GM12874 (cell line): ENCODE data around the gene GOLGA8J.

Source experiments
- CTCF ChIP-seq: IDR thresholded peaks from 2 replicates; pipeline ENCODE4 v1.5.1; 2011; ENCODE audit warnings: low read depth, mild to moderate bottlenecking, control low read depth, low read length, moderate library complexity; ENCODE audit not compliant: insufficient read depth

Gene GOLGA8J

DNA sequence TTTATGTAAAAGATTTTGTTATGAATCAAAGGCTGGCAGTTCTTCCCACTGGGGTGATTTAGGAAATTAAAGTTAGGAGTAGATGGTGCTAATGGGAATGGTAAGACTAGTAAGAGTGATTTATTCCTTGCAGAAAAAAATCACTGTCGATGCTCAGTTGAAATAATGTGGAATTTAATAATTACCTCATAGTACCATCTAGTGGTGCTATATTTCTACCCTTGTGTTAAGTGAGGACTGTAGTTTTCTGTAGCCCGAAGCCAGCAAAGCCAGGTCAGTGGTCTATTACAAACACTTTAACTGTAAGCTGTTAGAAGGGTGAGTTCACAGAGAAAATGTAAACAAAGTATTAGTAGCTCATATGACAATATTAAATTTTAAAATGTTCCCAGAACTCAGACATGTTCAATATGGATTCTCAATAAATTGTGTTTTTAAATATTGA is 39.5 kb upstream of the GOLGA8J start:
- TF ChIP-seq CTCF = no peak

DNA sequence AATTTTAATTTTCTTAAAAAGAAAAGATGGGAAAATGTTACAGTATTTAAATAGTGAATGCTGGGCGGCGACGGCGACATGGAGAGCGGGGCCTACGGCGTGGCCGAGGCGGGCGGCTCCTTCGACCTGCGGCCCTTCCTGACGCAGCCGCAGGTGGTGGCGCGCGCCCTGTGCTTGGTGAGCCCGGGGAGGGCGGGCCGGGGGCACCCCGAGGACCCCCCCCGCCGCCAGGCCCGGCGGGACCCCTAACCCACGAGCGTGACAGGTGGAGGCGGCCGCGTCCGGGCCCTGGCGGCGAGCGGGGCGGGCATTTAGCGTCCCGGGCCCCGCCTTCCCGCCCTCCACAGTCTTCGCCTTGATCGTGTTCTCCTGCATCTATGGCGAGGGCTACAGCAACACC is 38.4 kb upstream of the GOLGA8J start:
- no peak for TF ChIP-seq CTCF

DNA sequence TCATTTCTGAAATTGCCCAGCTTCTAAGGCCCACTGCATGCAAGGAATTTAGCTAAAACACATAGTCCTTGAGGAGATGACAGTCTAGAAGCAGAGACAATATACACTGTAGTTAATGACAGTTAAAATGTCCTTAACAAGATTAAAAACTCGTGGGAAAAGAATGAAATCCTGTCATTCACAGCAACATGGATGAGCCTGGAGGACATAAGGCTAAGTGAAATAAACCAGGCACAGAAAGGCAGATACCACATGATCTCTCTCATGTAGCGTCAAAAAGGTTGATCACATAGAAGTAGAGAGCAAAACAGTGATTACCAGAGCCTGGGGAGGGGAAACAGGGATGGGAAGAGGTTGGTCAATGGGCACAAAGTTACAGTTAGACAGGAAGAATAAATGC is 36.3 kb upstream of the GOLGA8J start:
- TF ChIP-seq CTCF = no peak

- no peak for TF ChIP-seq CTCF
Observed at GRCh38 chr15:30055604-30056003, 27.2 kb upstream of the GOLGA8J start.

- TF ChIP-seq CTCF = no peak
Observed at GRCh38 chr15:30056166-30056565, 26.6 kb upstream of the GOLGA8J start.

DNA sequence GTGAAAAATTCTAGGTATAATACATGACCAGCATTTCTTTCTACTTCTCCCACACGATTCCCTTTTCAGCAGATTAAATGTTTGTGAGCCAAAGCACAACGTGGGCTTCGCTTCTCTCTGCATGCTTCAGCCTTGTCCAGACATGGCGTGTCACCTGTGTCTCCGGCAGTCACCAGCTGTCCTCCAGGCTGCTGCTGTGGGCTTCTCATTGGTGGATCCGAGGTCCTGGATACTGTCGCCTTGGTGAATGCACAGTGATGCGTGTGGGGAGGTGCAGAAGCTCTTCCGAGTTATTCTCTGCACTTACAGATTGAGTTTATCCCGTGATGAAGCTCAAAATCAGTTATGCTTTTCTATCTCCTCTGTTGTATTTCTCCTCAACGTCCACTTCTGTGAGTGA is 23.0 kb upstream of the GOLGA8J start:
- no peak for TF ChIP-seq CTCF

GRCh38 chr15:30062881-30063280 is 19.9 kb upstream of the GOLGA8J start:
- no peak for TF ChIP-seq CTCF
